ENCODE results near the gene RELL2. TPM values are rescaled to one million over a fixed set of nuclear protein-coding genes. Genes with fewer than 3 reads are reported as not detected.

RELL2 gene
- total RNA-seq, 1 donor from 2014 or later, result 5.6 TPM

DNA sequence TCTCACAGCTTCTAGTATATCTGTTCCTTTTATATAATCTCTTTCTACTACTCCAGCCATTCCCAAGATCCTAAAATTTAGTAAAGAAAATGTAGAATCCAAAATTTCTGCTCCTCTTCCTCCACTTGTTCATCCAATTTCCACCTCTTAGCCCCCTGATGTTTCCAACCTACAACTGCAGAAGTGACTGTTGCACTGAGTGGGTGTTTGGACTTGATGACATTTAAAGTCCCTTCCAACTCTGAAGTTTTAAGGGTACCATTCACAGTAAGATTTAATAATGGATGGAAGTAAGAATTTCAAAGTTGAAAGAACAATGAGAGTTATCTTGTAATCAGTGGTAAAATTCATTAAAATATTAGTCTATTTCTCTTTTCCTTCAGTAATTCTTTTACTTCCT is 23.5 kb upstream of the RELL2 start:
- Histone ChIP-seq H3K4me3 (no peak overlapping the region), H3K36me3 (no peaks in the 10 kb centered on the region), H3K9me3 (no peaks in the 10 kb centered on the region), H3K4me1 (peaks cover 29% of the 10 kb centered on the region), H3K27ac (no peak overlapping the region), H3K27me3 (no peaks in the 10 kb centered on the region)
- TF ChIP-seq POLR2AphosphoS5 (IDR thresholded peaks at IDR 0.05; ENCODE audit: insufficient read depth in 1 of 2, low read depth in 1 of 2) (no peak), POLR2A (IDR thresholded peaks at IDR 0.05) (no peak)
- TF ChIP-seq, protein P1, sequence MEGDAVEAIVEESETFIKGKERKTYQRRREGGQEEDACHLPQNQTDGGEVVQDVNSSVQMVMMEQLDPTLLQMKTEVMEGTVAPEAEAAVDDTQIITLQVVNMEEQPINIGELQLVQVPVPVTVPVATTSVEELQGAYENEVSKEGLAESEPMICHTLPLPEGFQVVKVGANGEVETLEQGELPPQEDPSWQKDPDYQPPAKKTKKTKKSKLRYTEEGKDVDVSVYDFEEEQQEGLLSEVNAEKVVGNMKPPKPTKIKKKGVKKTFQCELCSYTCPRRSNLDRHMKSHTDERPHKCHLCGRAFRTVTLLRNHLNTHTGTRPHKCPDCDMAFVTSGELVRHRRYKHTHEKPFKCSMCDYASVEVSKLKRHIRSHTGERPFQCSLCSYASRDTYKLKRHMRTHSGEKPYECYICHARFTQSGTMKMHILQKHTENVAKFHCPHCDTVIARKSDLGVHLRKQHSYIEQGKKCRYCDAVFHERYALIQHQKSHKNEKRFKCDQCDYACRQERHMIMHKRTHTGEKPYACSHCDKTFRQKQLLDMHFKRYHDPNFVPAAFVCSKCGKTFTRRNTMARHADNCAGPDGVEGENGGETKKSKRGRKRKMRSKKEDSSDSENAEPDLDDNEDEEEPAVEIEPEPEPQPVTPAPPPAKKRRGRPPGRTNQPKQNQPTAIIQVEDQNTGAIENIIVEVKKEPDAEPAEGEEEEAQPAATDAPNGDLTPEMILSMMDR (IDR thresholded peaks at IDR 0.05), result no peak
- DNase-seq (ENCODE audit: extremely low spot score in 2 of 2), result no peak
- intact Hi-C loops (cut with DNase I), result no loop called here

DNA sequence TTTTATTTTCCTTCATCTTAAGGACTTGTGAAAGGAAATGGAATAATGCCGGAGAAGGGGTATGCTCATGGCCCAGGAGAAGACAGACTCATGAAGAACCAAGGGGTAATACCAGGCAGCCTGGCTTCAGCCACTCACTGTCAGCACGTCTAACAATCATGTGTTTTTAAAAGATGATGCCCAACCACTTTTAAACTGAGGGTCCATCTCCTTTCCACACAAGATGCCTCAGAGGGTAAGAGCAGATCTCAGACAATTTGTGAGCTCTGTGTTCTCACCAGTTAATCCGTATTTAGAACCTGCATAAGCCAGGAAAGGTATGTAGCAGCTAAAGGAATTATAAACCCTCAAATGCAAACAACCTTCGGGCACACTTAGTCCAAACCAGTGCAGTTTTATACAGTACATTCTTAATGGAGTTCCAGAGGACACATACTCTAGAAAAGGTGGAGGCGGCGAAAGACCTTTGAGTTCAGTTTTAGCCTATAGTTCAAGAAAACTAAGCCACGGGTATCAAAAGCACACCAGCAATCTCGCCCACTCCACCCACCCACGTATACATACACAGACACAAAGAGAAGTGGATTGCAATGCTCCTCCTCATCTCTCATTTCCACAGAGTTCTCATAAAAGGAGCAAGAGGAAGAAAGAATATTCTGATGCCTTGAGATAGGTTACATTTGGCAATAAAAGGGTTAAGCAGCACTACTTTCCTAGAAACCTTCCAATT is 20.6 kb upstream of the RELL2 start:
- Histone ChIP-seq H3K27me3 (no peaks in the 10 kb centered on the region), H3K9me3 (no peaks in the 10 kb centered on the region), H3K4me1 (peaks cover 27% of the 10 kb centered on the region), H3K27ac (no peak overlapping the region), H3K4me3 (no peak overlapping the region), H3K36me3 (peaks cover 0 to 7% of the 10 kb centered on the region in 2 donors)
- DNase-seq (ENCODE audit: extremely low spot score in 2 of 2), result no peak
- intact Hi-C loops (cut with DNase I), result no loop called here
- TF ChIP-seq POLR2A (IDR thresholded peaks at IDR 0.05), result no peak
- TF ChIP-seq, protein P1 (IDR thresholded peaks at IDR 0.05), result no peak
- no peak for TF ChIP-seq POLR2AphosphoS5 (IDR thresholded peaks at IDR 0.05; ENCODE audit: insufficient read depth in 1 of 2, low read depth in 1 of 2)

DNA sequence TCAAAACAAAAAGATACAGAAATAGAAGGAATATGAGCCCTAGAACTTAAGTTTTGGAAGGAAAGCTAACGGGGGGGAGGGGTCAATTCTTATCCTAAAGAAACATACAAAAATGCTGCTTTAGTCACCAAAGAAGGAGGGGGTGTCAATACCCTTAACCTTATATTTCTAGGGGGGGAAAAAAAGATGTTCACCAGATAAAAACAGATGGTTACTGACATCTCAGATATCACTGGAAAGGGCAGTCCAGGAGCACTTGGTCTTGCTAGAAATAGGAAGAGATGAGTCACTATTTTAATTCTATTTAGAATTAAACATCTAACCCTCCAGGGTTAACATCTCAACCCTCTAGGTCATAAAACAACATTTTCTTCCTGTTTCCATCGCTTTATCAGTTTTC is 19.7 kb upstream of the RELL2 start:
- Histone ChIP-seq H3K27me3 (no peaks in the 10 kb centered on the region), H3K9me3 (no peaks in the 10 kb centered on the region), H3K4me3 (peak overlapping the region; percentile 78 to 86), H3K4me1 (peaks cover 27% of the 10 kb centered on the region), H3K27ac (peak overlapping the region; percentile 96), H3K36me3 (peaks cover 0 to 13% of the 10 kb centered on the region in 2 donors)
- intact Hi-C loops (cut with DNase I), result no loop called here
- no peak for DNase-seq (ENCODE audit: extremely low spot score in 2 of 2)
- TF ChIP-seq, protein P1 (IDR thresholded peaks at IDR 0.05), result no peak
- TF ChIP-seq POLR2AphosphoS5 (IDR thresholded peaks at IDR 0.05; ENCODE audit: insufficient read depth in 1 of 2, low read depth in 1 of 2) (no peak), POLR2A (IDR thresholded peaks at IDR 0.05) (no peak)

DNA sequence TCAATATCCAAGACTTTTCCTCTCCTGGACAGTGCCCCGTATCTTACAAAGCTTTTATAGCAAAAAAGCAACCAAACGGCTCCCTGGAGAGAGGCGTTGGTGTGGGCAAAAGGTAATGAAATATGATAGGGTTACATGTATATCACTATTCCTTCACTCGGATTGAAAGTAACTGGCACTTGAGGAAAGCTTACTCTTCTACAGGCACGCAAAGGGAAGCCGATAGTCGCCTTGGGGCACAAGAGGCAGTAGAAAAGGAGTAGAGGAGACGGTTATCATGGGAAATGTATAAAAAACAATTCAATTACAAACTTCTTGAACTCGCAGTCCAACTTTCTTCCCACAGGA is 19.1 kb upstream of the RELL2 start:
- H3K9me3 ChIP-seq, result no peaks in the 10 kb centered on the region
- peaks cover 0 to 18% of the 10 kb centered on the region in 2 donors for H3K36me3 ChIP-seq
- peak overlapping the region; percentile 78 to 86 for H3K4me3 ChIP-seq
- H3K27me3 ChIP-seq, result no peaks in the 10 kb centered on the region
- no peak for DNase-seq (ENCODE audit: extremely low spot score in 2 of 2)
- intact Hi-C loops (cut with DNase I), result no loop called here
- TF ChIP-seq, protein P1 (IDR thresholded peaks at IDR 0.05), result no peak
- TF ChIP-seq POLR2A (IDR thresholded peaks at IDR 0.05), result no peak
- TF ChIP-seq POLR2AphosphoS5 (IDR thresholded peaks at IDR 0.05; ENCODE audit: insufficient read depth in 1 of 2, low read depth in 1 of 2), result no peak
- H3K27ac ChIP-seq, result peak overlapping the region; percentile 96
- peaks cover 27% of the 10 kb centered on the region for H3K4me1 ChIP-seq

DNA sequence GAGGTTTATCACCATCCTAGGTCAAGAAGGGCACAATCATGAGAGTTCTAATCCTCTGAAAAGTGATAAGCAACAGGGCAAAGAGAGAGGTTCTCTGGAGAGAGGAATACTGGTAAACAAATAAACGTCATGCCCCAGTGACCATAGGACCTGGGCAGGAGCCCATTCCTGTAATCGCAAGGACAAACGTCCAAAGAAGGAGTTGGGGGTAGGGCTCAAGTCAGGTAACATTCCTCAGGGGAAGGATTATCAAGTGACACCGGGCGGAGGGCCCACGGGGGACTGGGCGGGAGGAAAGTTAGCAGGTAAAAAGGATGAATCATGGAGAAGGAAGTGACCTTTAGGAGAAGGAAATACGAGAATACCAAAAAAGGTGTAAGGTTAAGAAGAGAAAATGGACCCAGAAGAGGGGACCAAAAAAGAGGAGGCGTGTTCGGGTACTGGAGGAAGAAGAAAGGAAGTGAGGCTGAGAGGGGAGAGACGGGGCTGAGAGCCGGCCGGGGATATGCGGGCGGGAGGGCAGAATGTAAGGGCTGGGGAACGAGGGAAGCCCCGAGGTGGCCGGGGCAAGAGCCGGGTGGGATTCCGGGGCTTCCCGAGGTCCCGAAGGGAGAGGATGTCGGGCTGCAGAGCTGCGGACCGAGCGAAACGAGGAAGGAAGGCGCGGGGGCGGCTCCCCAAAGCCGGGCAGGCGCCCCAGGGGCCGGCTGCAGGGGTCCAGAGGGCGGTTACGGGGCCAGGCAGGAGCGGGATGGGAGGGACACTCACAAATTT is 18.6 kb upstream of the RELL2 start:
- TF ChIP-seq, protein P1 (IDR thresholded peaks at IDR 0.05), result no peak
- TF ChIP-seq POLR2AphosphoS5 (IDR thresholded peaks at IDR 0.05; ENCODE audit: insufficient read depth in 1 of 2, low read depth in 1 of 2), result peak in 1 of 2 donors; percentile 43
- Histone ChIP-seq H3K27me3 (no peaks in the 10 kb centered on the region), H3K27ac (peak overlapping the region; percentile 96), H3K4me1 (peaks cover 27% of the 10 kb centered on the region), H3K9me3 (no peaks in the 10 kb centered on the region), H3K36me3 (peaks cover 0 to 24% of the 10 kb centered on the region in 2 donors), H3K4me3 (peak overlapping the region; percentile 78 to 86)
- DNase-seq (ENCODE audit: extremely low spot score in 2 of 2), result no peak
- intact Hi-C loops (cut with DNase I), result no loop called here

All from vagina (tissue), 2 donors.